Skeletal muscle tissue (tissue), 4 donors: ENCODE results near the gene ITPR1. TPM values are rescaled to one million over a fixed set of nuclear protein-coding genes. Genes with fewer than 3 reads are reported as not detected.

Experiments used
- H3K27ac ChIP-seq: one replicate; pipeline ENCODE4 v1.7.0; 2013; ENCODE audit warnings: mild to moderate bottlenecking, low read depth, low read length, inconsistent platforms
- H3K27me3 ChIP-seq, 3 donors: one replicate each; pipeline ENCODE4 v1.7.0; 2013; ENCODE audit warnings: low read length in 3 of 3; ENCODE audit not compliant: control insufficient read depth in 3 of 3, insufficient read depth in 3 of 3
- H3K36me3 ChIP-seq, 3 donors: one replicate each; pipeline ENCODE4 v1.7.0; 2013; ENCODE audit warnings: low read length in 3 of 3; ENCODE audit not compliant: control insufficient read depth in 3 of 3, insufficient read depth in 3 of 3
- H3K4me1 ChIP-seq, 3 donors: one replicate each; pipeline ENCODE4 v1.7.0; 2013; ENCODE audit warnings: low read length in 3 of 3, mild to moderate bottlenecking in 3 of 3; ENCODE audit not compliant: control insufficient read depth in 3 of 3, insufficient read depth in 3 of 3
- H3K4me3 ChIP-seq, 3 donors: one replicate each; pipeline ENCODE4 v1.7.0; 2013; ENCODE audit warnings: low read length in 3 of 3
- H3K9ac ChIP-seq, 3 donors: one replicate each; pipeline ENCODE4 v1.7.0; 2013; ENCODE audit warnings: low read length in 3 of 3, mild to moderate bottlenecking in 3 of 3, moderate library complexity in 2 of 3, low read depth in 1 of 3
- H3K9me3 ChIP-seq, 3 donors: one replicate each; pipeline ENCODE4 v1.7.0; 2013; ENCODE audit warnings: low read length in 3 of 3; ENCODE audit not compliant: control insufficient read depth in 3 of 3
- total RNA-seq: library from RNA; depleted of rRNA; stranded (reverse); fragments of >200 nt; gene quantifications from one replicate; pipeline ENCODE4 v1.2.3, GENCODE V29; 2014
- donor health status: Osteomylitis.

Gene ITPR1
- total RNA-seq, 1 donor from 2014 or later: 55.8 TPM

- H3K27me3 ChIP-seq: no peaks in the 10 kb centered on the region
- no peak overlapping the region for H3K4me3 ChIP-seq
- no peaks in the 10 kb centered on the region for H3K9me3 ChIP-seq
- no peak overlapping the region for H3K27ac ChIP-seq
- no peak overlapping the region for H3K9ac ChIP-seq
- no peaks in the 10 kb centered on the region for H3K36me3 ChIP-seq
- peaks cover 0 to 5% (median 2%) of the 10 kb centered on the region in 3 donors for H3K4me1 ChIP-seq
These were observed 396.0 kb downstream of the ITPR1 start for GRCh38 chr3:4888913-4889846.

- H3K27me3 ChIP-seq: no peaks in the 10 kb centered on the region
- no peak overlapping the region for H3K9ac ChIP-seq
- no peaks in the 10 kb centered on the region for H3K9me3 ChIP-seq
- no peak overlapping the region for H3K27ac ChIP-seq
- peaks cover 0 to 5% (median 2%) of the 10 kb centered on the region in 3 donors for H3K4me1 ChIP-seq
- H3K4me3 ChIP-seq: no peak overlapping the region
- no peaks in the 10 kb centered on the region for H3K36me3 ChIP-seq
These were observed 396.7 kb downstream of the ITPR1 start for GRCh38 chr3:4889896-4890295.

- Histone ChIP-seq H3K9me3 (no peaks in the 10 kb centered on the region), H3K4me3 (no peak overlapping the region), H3K4me1 (peaks cover 0 to 4% (median 0%) of the 10 kb centered on the region in 3 donors), H3K27ac (no peak overlapping the region), H3K9ac (no peak overlapping the region), H3K27me3 (no peaks in the 10 kb centered on the region), H3K36me3 (no peaks in the 10 kb centered on the region)
These were observed 401.9 kb downstream of the ITPR1 start for GRCh38 chr3:4894891-4895530.

DNA sequence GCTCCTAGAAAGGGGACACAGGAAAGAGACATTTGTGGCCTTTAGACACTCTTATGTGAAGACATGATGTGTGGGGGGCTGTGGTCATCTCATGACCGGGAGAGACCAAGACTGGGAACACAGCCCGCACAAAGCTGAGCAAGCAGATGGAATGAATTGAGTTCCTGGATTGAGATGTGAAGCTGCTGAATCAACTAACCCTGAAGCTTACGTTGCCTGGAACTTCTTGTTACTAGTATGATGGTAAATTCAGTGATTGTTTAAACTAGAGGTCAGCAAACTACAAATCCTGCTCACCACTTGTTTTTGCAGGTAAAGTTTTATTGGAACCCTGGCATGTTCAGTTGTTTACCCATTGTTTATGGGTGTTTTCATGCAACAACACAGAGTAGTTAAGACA, 402.7 kb downstream of the ITPR1 start:
- Histone ChIP-seq H3K36me3 (no peaks in the 10 kb centered on the region), H3K9ac (no peak overlapping the region), H3K27me3 (no peaks in the 10 kb centered on the region), H3K4me1 (peaks cover 0 to 4% (median 0%) of the 10 kb centered on the region in 3 donors), H3K27ac (no peak overlapping the region), H3K9me3 (no peaks in the 10 kb centered on the region), H3K4me3 (no peak overlapping the region)

Other genes starting within 250 kb of the ITPR1 start
- gene SETMAR, start 190.0 kb upstream of the ITPR1 start, total RNA-seq: 12.5 TPM
- 28.2 TPM for gene SUMF1, start 26.1 kb upstream of the ITPR1 start, total RNA-seq